Activated CD4-positive, alpha-beta T cell treated with anti-CD3 and anti-CD28 coated beads for 4 hours (primary cell): ENCODE measurements around the gene OR7D2.
"Not testable (repeated sequence)": the region's sequence is repeated elsewhere in the genome, so short reads cannot be mapped to it uniquely, and the experiment has no call there.

ENCODE experiments used
- DNase-seq, 2 donors: peaks; one replicate each; pipeline ENCODE4 v3.0.0-alpha.2; 2020

OR7D2 gene

DNA sequence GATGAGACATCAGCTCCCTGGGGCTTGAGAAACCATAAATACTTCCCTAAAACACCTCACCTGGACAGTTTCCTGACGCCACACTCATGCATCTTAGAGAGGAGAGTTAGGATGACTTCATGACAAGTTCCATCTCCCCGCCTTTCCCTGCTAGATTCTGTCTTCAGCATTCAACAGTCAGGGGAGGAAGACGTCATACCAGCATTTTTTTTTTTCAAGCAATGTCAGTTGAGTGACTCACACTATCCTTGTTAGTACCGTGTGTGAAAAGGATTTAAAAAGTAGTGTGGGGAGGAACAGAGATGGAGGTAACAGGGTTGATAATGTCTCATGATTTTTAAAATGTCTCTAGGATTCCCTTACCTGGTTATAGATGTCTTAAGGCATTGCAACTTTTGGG, at the start of gene OR7D2:
Gene OR7D2 (plus strand): TSS at position 79 of the 400 bp plus-strand sequence. CDS start 6,803 bp downstream, outside the sequence.
- DNase-seq, result no peak

DNA sequence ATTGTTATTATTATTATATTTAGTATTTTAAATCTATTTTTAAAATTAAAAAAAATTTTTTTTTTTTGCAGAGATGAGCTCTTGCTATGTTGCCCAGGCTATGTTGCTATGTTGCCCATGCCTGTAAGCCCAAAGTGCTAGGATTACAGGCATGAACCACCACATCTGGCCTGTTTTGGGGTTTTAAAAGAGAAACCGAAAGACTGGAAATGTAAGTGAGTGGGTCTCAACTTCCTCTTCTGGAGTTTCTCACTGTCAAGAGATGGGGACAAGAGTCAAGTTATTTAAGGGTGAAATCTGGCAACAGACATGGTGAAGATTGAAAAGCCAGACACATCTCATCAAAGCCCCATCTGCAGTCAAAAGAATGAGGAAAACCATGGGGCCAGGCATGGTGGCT, 47.8 kb upstream of the OR7D2 start:
- no peak for DNase-seq

- no peak for DNase-seq
These were observed 46.4 kb upstream of the OR7D2 start for GRCh38 chr19:9132422-9132821.

- no peak for DNase-seq
These were observed 39.1 kb upstream of the OR7D2 start for GRCh38 chr19:9139609-9140158.

DNA sequence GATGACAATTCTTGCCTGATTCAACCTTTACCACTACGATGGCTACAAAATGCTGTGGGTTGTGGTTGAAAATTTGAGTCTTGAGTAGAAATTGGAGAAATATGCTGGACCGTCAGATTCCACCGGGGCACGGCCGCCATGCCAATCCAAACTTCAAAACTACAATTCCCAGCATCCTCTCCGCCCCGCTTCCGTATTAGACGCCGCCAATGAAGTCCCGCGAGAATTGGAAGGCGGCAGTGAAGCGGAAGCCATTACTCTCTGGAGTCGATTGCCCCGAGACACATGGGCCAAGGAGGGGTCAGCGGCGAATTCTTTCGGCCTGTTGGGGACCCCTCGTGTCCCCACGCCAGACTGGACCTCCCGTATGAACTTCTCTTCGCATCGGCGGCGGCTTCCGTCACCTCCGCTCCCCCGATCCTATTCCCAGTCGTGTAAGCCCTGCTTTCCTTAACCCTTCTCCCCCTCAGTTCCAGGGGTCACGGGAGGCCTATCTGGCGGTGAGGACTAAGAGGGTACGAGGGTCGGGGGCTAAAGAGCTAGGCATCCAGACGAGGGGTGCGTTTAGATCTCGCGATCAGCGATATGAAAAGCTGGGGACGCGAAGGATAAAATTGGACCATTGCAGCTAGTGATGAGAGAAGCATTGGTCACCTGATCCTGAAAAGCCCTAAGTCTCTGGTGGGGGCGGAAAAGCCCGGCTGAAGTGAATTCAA, 38.5 kb upstream of the OR7D2 start, which contains the start of gene ZNF317:
Gene ZNF317 (plus strand): TSS at position 239 of the 716 bp plus-strand sequence. CDS start 15,620 bp downstream, outside the sequence.
- peak; percentile 88 to 91 for DNase-seq

- no peak for DNase-seq
These were observed 33.9 kb upstream of the OR7D2 start for GRCh38 chr19:9144920-9145319.

DNA sequence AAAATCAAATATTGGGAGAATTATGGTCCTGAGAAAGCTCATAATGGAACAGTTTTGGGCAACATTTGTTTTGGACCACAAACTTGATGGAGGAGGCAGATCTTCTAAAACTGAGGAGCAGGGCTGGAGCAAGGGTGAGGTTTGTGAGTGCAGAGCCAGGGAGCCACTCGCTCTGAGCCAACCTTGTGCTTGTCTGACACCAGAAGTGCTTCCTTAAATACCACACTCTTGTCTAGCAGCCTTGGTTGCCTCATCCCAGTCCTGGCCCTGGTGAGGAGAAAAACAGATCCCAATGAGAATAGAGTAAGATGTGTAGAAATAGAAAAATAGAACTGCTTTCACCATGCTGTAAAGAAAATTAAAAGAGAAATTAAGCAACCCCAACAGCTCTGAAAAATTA, 31.9 kb upstream of the OR7D2 start:
- DNase-seq, result no peak

- DNase-seq, result no peak
These were observed 30.1 kb upstream of the OR7D2 start for GRCh38 chr19:9148697-9149096.

DNA sequence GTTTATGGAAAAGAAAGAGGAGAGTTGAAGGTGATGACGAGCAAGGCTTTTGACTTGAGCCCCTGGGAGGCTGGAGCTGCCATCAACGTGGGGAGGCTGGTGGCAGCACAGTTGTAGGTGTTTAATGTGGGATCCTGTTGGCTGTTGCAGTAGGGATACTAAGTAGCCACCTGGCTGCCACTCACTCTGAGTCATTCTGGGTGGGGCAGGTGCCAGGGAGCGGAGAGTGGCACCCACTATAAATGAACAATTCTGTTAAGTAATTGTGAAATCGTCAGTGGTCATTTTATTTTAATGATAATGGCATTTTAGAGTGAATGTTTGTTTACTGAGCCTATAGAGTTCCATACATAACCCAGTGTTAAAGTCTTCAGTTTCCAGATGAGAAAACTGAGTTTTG, 28.8 kb upstream of the OR7D2 start:
- DNase-seq, result no peak

DNA sequence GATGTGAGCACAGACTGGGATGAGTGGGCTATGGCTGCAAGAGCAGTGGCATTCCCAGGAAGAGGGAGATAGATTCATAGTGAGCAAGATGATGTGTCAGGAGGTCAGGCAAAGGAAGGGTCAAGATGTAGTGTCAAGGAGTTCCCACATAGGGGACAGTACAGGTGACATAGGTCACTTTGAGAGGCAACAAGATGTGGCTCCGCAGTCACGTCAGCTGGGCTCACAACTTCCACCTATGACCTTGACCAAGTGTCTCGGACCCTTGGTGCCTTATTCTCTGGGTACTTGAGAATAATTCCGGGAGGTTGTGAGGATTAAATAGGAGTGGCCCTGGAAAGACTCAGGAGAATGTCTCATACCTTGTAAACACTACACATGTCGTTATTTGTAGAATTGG, 28.1 kb upstream of the OR7D2 start:
- DNase-seq, result no peak

GRCh38 chr19:9151367-9151766, 27.4 kb upstream of the OR7D2 start:
- no peak for DNase-seq

DNA sequence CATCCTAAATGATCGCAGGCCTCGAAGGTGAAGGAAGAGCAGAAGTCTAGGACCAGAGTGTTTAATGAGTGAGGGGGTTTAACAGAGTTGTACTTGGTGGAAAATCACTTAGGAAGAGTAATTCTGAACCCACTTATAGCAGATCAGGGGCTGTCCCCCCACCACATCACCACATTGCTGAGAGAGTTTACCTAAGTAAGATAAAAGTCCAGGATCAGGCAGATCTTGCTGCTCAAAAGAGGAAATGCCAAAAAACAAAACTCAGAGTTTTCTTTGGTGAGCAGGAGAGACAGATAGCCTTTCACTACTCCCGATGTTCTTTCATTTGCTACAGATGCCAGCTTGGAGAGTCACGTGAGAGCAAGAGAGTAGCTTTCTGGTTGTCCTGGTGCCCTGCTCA, 23.2 kb upstream of the OR7D2 start:
- no peak for DNase-seq

- no peak for DNase-seq
These were observed 22.5 kb upstream of the OR7D2 start for GRCh38 chr19:9156304-9156703.

- DNase-seq, result no peak
These were observed 18.9 kb upstream of the OR7D2 start for GRCh38 chr19:9159891-9160290.

DNA sequence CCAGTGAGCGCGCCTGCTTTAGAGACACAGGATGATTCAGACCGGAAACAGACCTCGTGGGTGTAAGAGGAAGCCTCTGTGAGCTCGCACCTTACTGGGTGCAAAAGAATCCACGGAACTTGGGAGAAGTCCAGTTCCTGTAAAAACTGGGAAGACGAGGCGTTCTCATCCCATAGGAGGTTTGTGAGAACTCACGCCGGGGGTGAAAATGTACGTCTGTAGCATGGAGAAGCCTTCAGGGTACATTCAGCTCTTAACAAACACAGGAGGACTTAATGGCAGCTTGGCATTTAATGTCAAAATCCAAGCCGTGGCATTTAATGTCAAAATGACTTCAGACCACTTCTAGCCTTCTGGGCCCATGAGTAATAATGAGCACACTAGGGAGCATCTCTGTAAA, 17.4 kb upstream of the OR7D2 start:
- DNase-seq, result no peak

DNA sequence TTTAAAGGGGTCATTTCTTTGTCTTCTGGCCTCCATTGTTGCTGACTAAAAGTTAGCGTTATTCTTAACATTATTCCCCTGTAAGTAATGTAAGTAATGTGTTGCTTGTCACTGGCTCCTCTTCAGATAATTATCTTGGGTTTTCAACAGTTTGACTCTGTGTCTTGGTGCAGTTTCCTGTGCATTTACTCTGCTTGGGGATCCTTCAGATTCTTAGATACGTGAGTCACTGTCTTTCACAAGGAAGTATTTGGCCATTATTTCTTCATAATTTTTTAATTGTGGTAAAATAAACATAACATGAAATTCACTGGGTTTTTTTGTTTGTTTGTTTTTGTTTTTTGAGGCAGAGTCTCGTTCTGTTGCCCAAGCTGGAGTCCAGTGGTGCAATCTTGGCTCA, 13.5 kb upstream of the OR7D2 start:
- no peak for DNase-seq

GRCh38 chr19:9166846-9167245, 11.9 kb upstream of the OR7D2 start:
- DNase-seq, result no peak

DNA sequence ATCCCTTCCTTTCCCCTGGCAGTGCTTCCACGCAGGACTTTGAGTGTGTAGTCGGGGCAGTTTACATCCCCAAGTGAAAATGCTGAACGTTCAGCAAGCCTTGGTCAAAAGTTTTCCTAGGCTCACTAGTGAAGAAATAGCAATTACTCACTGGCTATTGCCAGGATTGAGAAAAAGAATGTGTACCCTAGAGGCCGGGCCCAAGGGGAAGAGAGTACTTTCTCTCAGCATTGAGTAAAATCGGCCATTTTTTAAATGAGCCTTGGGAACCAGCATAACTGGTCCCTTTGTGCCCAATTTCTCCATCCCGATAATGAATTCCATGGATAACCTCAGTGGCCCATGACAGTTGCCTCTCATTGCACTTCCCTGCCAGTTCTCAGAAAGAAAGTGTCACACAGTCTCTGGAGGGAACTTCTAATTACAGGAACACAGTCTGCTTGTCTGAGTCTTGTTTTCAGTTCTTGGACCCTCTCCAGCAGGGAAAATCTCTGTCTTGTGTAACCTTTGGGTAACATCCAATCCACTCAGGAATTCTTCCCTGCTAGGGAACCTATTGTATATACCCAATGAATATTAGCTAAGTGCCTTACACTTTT, 7.3 kb upstream of the OR7D2 start:
- no peak for DNase-seq

DNA sequence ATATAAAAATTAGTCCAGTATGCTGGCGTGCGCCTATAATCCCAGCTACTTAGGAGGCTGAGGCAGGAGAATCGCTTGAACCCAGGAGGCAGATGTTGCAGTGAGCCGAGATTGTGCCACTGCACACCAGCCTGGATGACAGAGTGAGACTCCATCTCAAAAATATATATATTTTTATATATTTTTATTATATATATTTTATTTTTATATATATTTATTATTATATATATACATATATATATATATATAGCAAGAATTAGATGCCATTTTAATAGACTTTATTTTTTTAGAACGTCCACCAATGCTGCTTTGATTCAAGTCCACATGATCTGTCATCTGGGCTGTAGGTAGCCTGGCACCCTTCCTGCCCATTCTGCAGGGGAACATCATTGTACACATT, 3.5 kb upstream of the OR7D2 start:
- DNase-seq, result no peak

DNA sequence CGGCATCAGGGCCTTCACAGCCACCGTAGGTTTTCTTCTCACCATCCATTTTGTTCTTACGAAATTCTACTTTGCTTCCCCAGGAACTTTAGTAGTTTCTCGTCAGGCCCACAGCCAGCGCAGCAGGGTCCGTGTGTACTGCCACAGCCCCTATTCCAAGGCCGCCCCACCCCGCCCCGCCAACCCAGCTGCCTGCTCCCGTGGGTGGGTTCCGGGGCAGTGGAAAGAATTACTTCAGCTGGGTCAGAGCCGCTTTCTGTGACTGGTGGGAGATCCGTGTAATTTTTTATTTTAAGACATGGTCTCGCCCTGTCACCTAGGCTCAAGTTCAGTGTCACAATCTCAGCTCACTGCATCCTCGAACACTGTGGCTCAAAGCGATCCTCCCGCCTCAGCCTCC, 4.2 kb downstream of the OR7D2 start:
- DNase-seq, result no peak

DNA sequence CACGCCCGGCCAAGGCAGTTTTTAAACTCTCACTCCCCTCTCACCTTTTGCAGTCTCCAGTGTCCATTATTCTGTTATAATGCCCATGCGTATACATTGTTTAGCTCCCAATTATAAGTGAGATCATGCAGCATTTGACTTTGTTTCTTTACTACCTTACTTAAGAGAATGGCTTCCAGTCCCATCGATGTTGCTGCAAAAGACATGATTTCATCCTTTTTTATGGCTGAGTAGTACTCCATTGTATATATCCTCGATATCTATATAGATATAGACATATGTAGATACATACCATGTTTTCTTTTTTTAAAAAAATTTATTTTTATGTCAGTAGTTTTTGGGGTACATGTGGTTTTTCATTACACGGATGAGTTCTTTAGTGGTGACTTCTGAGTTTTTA, 8.4 kb downstream of the OR7D2 start:
- no peak for DNase-seq

- DNase-seq, result no peak
These were observed 10.8 kb downstream of the OR7D2 start for GRCh38 chr19:9189535-9189934.

DNA sequence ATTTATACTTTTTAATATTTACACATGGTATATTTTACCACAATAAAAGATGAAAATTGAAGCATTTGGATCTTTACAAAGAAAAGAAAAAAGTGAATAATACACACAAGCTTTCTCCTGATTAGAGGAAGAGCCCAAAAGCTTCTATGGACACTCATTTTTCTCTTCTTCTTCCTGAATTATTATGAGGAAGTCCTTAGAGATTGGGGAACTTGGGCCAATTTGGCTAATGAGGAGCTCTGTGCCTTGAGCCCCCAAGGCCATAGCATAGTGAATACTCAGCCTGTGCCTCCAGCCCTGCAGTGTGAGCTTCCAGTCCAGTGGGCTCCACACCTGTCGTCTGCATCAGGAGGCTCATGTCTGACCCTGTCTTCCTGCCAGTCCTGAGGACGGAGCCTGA, 19.3 kb downstream of the OR7D2 start:
- DNase-seq, result not testable (repeated sequence)

DNA sequence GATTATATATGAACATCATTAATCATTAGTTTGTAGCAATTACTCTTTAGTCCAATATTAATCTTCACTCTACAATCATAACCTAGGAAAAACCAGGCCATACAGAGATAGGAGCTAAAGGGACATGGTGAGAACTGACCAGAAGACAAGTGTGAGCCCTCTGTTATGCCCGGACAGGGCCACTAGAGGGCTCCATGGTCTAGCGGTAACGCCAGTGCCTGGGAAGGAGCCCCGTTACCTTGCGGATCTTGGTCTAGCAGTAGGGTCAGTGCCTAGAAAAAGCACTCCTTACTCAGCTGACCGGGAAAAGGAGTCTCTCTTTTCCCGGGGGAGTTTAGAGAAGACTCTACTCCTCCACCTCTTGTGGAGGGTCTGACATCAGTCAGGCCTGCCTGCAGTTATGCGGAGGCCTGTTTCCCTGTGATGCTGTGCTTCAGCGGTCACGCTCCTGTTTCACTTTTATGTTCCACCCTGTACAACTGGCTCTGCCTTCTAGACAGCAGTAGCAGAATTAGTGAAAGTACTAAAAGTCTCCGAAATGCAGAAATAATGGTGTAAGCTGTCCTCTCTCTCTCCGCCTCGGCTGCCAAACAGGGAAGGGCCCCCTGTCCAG, 26.8 kb downstream of the OR7D2 start:
- DNase-seq, result peak; percentile 57 to 60
